GM19043 (cell line): ENCODE results near the gene EIF6.

ENCODE experiments used
- ATAC-seq: cut with Tn5 transposase; IDR thresholded peaks from one replicate; pipeline ENCODE4 v1.9.1; 2021; ENCODE audit warnings: low read depth; ENCODE audit not compliant: unreplicated experiment

EIF6 gene

DNA sequence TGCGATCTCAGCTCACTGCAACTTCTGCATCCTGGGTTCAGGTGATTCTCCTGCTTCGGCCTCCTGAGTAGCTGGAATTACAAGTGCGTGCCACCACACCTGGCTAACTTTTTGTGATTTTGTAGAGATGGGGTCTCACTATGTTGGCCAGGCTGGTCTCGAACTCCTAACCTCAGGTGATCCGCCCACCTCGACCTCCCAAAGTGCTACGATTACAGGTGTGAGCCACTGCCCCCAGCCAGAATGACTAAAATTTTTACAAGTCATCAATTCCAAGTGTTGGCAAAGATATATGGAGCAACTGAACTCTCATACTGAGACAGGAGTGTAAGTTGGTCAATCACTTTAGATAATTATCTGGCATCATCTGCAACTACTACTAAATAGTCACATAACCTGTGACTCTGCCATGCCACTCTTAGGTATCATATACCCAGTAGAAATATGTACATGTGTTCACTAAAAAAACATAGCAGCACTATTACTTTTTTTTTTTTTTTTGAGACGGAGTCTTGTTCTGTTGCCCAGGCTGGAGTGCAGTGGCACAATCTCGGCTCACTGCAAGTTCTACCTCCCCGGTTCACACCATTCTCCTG, 3.0 kb downstream of the EIF6 start:
- no peak for ATAC-seq

GRCh38 chr20:35280523-35280922, 4.0 kb downstream of the EIF6 start:
- no peak for ATAC-seq

- no peak for ATAC-seq
Observed at GRCh38 chr20:35279533-35280174, 4.9 kb downstream of the EIF6 start.

- ATAC-seq, result no peak
Observed at GRCh38 chr20:35279040-35279439, 5.5 kb downstream of the EIF6 start.

DNA sequence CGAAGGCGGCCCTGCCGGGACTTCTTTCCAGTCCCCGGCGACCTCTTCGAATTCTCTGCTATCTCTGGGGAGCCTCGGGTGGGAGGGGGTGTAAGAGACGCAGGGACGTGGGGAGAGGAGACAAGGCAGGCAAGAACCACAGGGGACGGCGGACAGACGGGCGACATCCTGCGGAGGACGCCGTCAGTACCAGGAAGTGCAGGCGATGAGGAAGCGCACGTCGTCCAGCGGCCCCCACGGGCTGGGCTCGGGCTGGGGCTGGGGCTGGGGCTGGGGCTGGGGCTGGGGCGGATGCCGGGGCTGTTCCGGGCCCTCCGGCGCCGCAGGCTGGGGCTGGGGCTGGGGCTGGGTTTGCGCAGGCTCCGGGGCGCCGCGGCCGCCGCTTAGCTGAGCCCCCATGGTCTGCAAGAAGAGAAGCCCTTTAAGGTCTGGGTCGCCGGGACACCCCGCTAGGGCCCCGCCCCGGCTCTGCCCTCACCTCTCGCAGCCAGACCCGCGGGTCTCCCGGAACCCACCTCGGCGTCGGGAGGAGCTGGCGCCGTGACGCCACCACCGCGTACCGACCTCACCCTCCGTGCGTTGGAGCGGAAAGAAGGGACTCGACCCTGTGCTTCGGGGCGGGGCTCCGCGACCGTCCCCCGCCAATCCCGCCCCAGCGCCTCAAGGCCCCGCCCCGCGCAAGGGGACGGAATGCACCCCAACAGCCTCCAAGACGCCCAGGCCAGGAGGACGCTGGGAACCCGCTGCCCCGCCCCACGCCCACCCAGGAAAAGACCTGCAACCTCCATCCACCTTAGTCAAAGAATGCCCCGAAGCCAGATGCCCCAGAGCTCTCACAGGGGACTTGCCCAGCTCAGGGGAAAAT, 6.8 kb downstream of the EIF6 start, which contains the start of gene MMP24OS:
MMP24OS (minus strand) TSS at position 592 of the 865 bp plus-strand sequence; CDS start at position 399, 193 bp downstream.
- ATAC-seq, result peak; percentile 77

GRCh38 chr20:35277127-35277526, 7.4 kb downstream of the EIF6 start:
- ATAC-seq, result peak; percentile 4

DNA sequence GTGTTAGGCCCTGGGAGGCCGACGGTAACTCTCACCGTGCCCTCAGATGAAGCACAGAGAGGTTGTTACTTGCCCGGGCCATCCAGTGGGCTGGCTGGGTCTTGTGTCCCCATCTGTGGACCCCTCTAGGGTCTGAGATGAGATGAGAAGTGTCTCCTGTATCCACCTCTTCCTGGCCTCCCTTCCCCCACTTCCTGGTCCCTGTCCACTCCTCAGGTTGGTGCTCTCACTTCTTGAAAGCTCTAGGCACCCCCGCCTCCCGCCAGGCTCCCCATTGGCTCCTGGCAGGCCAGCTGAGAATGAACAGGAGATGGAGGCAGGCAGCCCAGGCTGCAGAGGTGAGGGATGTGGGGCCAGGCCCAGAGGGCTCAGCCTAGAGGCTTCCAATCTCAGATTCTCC, 8.2 kb downstream of the EIF6 start:
- ATAC-seq, result no peak

DNA sequence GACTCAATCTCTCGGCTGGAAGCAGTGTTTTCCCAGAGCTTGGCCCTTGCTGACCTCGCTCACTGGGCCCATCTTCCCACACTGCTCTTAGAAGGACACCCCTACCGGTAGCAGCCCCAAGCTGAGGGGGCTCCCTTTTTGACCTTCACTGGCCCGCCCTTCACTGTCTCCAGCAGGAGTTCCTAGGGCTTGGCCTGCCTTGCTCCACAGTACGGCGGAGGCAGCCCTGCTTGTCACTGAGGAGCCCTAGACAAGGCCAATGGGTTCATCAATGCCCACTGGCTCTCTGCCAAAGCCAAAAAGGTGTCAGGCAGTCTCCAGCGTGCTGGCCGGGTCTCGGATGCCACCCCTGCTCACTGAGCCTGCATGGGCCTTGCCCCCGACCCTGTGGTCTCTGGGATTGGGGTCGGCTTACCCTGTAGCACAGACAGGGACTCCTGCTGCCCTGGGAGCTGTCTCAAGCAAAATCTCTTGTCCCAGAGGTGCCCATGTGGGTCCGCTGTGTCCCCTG, 8.8 kb downstream of the EIF6 start:
- ATAC-seq, result no peak

DNA sequence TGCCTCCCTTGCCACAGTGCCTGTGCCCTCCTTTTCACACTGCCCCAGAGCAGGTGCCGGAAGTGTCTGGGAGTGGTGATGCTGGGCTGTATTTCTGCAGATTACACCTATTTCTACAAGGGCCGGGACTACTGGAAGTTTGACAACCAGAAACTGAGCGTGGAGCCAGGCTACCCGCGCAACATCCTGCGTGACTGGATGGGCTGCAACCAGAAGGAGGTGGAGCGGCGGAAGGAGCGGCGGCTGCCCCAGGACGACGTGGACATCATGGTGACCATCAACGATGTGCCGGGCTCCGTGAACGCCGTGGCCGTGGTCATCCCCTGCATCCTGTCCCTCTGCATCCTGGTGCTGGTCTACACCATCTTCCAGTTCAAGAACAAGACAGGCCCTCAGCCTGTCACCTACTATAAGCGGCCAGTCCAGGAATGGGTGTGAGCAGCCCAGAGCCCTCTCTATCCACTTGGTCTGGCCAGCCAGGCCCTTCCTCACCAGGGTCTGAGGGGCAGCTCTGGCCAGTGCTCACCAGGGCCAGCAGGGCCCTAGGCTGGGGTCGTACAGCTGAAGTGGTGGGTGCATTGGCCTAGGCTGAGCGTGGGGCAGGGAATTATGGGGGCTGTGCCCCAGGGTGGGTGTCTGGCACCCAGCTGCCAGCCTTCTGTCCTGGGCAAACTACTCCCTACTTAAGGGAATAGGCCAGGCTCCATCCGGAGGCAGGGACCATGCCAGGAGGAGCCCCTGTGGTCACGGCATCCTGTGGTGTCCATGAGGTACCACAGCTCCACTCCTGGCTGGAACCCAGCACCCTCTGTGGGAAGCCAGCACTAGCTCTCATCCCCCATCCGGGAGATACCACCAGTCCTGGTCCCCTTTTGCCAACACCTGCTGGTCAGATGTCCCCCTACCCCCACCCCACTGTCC, 10.1 kb downstream of the EIF6 start:
- no peak for ATAC-seq

DNA sequence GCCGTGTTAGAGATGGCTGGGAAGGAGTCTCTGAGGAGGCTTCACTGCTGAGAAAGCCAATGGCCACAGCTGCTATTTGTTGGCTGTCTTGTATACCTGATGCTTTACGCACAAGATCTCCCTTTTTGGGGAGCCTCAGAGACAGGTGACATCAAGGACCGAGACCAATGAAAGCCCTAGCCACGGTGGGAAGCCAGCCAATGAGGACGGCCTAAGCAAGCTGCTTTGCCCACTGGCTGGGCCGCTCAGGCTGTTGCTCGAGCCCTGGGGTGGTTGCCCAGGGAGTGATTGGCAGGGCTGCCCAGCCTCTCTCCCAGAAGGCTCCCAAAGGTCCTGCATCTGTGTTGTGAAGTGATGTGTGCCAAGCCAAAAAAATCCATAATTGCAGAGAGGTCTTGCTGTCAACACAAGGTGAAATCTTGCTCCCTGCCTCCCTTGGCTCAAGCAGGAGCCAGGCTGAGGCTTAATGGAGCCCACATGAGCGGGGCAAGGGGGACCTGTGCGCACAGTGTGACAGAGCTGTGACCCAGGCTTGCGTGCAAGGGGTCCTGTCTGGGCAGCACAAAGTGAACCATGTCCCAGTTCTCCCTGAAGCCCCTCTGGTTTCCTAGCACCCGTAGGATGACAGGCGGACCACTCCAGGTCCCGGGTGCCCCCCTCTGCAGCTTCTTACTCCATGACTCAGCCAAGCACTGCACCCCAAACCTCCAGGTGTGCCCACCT, 11.0 kb downstream of the EIF6 start:
- ATAC-seq, result no peak

DNA sequence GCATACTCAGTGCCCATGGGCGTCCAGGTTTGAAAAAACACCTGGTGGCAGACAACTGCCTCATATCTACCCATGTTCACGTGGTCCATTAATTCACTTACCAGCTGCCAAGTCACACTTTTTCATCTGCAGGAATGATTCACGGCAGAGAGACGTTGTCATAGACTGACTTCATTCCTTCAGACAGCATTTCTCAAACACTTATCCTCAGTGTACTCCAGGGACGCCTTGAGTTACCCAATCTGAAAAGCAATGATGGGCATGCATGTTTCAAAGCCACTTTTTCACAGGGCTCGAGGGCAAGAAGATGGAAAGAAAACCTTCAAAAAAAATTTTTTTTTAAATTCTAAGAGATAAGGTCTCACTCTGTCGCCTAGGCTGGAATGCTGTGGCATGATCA, 12.7 kb downstream of the EIF6 start:
- no peak for ATAC-seq

DNA sequence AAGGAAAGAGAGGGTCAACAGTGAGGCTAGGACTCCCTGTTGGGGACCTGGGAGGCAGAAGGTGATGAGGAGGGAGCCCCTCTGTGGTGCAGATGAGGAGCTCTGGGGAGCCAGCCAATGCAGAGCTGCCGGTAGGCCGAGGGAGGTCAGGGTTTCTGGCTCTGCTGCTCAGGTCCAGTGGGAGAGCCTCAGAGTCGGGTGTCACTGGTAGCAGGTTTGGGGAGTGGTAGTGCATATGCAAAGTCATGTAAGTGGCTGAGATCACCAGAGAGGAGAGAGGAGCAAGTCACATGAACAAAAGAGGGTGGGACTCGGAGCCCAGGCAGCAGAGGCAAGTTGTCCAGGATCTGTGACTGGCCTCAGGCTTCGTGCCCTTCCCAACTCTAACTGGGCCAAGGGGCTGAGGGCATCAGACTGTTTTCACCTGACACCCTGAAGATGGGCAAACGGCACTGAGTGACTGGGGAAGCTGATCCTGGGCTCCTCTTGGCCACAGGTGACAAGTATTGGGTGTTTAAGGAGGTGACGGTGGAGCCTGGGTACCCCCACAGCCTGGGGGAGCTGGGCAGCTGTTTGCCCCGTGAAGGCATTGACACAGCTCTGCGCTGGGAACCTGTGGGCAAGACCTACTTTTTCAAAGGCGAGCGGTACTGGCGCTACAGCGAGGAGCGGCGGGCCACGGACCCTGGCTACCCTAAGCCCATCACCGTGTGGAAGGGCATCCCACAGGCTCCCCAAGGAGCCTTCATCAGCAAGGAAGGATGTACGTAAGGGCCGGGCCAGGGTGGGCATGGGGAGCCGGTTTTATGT, 13.3 kb downstream of the EIF6 start:
- ATAC-seq, result no peak

DNA sequence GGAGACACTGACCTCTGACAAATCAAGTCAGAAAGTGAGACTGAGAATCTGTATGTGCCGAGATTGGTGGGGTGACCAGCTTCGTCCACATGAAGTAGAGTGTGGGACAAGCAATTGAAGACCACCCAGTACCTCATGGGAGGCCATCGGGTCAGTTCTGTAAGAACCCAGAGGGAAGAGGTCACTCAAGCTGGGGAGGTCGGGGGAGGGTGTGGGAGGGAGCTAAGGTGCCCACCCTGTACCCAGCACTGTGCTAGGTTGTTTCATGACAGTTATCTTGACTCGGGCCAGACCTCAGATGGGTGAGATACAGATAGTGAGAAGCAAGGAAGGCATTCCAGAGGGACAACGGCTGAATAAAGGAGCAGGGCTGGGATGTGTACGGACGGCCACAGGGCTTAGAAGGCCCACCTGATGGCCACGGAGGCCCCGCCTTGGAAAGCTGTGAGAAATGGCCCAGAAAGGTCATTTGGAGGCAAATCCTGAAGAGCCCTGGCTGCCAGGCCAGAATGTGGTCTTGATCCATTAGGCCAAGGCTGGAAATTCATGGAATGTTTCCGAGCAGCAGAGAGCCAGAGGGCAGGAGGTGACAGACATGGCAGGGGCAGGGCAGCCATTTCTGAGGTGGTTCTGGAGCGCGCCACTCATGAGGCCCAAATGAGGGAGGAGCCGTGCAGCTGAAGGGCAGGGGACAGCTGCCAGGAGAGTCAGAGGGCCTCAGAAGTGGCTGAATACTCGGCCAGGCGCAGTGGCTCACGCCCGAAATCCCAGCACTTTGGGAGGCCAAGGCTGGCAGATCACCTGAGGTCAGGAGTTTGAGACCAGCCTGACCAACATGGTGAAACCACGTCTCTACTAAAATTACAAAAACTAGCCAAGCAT, 14.3 kb downstream of the EIF6 start:
- ATAC-seq, result no peak

DNA sequence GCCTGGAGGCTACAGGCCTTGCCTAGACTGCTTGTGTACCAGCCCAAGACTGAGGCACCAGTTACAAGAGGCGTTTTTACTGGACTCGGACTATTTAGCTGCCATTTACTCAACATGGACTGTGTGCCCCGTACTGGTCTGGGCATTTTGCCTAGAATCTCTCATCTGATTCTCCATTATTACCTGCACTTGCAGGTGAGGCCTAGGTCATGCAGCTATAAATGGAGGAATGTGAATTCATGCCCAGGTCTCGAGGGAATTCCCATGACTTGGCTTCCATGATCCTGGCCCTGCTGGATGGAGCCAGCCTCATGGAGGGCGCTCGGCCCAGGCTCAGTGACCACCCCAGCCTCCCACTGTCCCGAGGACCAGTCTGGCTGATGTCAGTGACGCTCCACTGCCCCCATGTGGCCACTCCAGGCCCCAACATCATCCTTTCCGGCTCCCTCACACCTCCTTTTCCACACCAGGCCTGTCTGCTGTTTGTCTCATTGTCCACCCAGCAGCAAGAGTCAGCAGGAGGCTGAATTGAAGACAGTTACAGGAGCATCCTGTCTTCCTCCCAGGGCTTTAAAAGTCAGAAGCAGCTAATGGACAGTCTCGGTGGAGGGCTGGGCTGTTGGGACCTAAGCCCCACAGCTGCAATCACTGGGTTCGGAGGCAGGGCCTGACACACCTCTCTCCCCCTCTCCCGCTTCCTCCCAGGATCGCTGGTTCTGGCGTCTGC, 15.4 kb downstream of the EIF6 start:
- no peak for ATAC-seq

GRCh38 chr20:35267092-35267491, 17.5 kb downstream of the EIF6 start:
- ATAC-seq, result no peak

DNA sequence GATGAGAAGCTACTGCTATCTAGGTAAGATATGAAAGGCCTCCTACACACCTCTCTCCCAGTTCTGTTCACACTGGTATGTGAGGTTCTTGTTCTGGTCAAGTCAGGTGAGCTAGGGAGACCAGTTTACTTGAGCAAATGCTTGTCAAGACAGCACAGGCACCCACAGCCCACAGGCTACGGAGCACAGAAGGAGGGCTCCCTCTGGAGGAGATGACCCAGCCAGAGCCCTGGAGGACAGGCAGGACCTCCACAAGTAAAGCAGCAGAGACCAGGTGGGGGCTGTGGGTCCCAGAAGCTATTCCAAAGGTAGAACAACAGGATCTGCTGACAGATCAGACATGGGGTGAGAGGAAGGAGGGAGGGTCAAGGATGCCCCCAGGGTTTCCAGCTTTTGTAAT, 19.8 kb downstream of the EIF6 start:
- no peak for ATAC-seq
